Kidney (tissue), 14 donors: ENCODE measurements around the gene KLK15. TPM values are rescaled to one million over a fixed set of nuclear protein-coding genes. Genes with fewer than 3 reads are reported as not detected.

Experiments
- DNase-seq, 5 donors: peaks; one replicate each; pipeline ENCODE4 v3.0.0-alpha.2; 2013 to 2020
- FAIRE-seq: peaks from 2 replicates; lab custom pipeline; 2012; peaks lifted over from hg19 to GRCh38; lab: Jason Lieb, UNC
- H3K27ac ChIP-seq, 2 donors: one replicate each; pipeline ENCODE4 v1.7.0; 2013; ENCODE audit warnings: low read depth in 2 of 2, low read length in 2 of 2, inconsistent platforms in 1 of 2
- H3K27me3 ChIP-seq: one replicate; pipeline ENCODE4 v1.7.1; 2013; ENCODE audit warnings: low read length, inconsistent platforms; ENCODE audit not compliant: control insufficient read depth, insufficient read depth
- H3K36me3 ChIP-seq, 3 donors: one replicate each; pipeline versions ENCODE4 v1.7.0 to v1.7.1; 2013; ENCODE audit warnings: low read length in 3 of 3, control low read depth in 1 of 3, inconsistent platforms in 1 of 3; ENCODE audit not compliant: insufficient read depth in 3 of 3, control insufficient read depth in 2 of 3
- H3K4me1 ChIP-seq, 3 donors: one replicate each; pipeline versions ENCODE4 v1.7.0 to v1.7.1; 2013; ENCODE audit warnings: low read length in 3 of 3, inconsistent platforms in 1 of 3, low read depth in 1 of 3; ENCODE audit not compliant: control insufficient read depth in 2 of 3, insufficient read depth in 2 of 3
- H3K4me3 ChIP-seq, 3 donors: one replicate each; pipeline versions ENCODE4 v1.7.0 to v1.8.1; 2013; ENCODE audit warnings: low read length in 3 of 3, control low read depth in 1 of 3, inconsistent platforms in 1 of 3
- H3K9ac ChIP-seq, 3 donors: one replicate each; pipeline versions ENCODE4 v1.7.0 to v1.7.1; 2013; ENCODE audit warnings: low read length in 3 of 3, control low read depth in 1 of 3, inconsistent platforms in 1 of 3
- H3K9me3 ChIP-seq, 3 donors: one replicate each; pipeline versions ENCODE4 v1.7.0 to v1.7.1; 2013; ENCODE audit warnings: low read length in 3 of 3, control low read depth in 1 of 3, inconsistent platforms in 1 of 3; ENCODE audit not compliant: control insufficient read depth in 2 of 3, insufficient read depth in 1 of 3
- intact Hi-C: fragments of 100-400 bp; cut with DNase I; formaldehyde crosslinking; loops from one replicate; pipeline ENCODE4 v1.11.1; 2022
- polyA plus RNA-seq: library from polyadenylated mRNA; stranded (reverse); fragments of 350-450 nt; fragmentation: Illumina TruSeq; extraction: RNeasy Lipid Tissue Mini Kit (QIAGEN cat#74804); gene quantifications from one replicate; pipeline ENCODE4 v1.2.3, GENCODE V29; 2014; ENCODE audit warnings: low read depth, low replicate concordance; ENCODE audit not compliant: insufficient read depth
- total RNA-seq: library from RNA; stranded (reverse); fragmentation: NEBNext Ultra II Directional; extraction: Animal tissue kit (Norgen Biotek cat#: 25700); gene quantifications from one replicate; pipeline ENCODE4 v1.2.1, GENCODE V29; 2021
- TF ChIP-seq, protein P1 (sequence below): IDR thresholded peaks from 3 replicates; pipeline ENCODE4 v1.5.1; 2012; ENCODE audit warnings: mild to moderate bottlenecking, moderate library complexity, borderline replicate concordance; ENCODE audit not compliant: insufficient read depth; ENCODE audit errors: extremely low read depth
- donor health status: control.
- donor health status: control.
- donor health status: control.
- donor health status: control.
- donor health status: control.
- donor health status: DM: yes; HTN: yes; CAD: no.
- donor health status: Normal renal cell carcinoma (clear cell type).

Gene KLK15
- total and polyA plus RNA-seq, 2 donors from 2014 or later, result 2.7 TPM; not detected in 1

DNA sequence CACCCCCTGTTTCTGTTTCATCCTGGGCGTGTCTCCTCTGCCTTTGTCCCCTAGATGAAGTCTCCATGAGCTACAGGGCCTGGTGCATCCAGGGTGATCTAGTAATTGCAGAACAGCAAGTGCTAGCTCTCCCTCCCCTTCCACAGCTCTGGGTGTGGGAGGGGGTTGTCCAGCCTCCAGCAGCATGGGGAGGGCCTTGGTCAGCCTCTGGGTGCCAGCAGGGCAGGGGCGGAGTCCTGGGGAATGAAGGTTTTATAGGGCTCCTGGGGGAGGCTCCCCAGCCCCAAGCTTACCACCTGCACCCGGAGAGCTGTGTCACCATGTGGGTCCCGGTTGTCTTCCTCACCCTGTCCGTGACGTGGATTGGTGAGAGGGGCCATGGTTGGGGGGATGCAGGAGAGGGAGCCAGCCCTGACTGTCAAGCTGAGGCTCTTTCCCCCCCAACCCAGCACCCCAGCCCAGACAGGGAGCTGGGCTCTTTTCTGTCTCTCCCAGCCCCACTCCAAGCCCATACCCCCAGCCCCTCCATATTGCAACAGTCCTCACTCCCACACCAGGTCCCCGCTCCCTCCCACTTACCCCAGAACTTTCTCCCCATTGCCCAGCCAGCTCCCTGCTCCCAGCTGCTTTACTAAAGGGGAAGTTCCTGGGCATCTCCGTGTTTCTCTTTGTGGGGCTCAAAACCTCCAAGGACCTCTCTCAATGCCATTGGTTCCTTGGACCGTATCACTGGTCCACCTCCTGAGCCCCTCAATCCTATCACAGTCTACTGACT is 21.4 kb upstream of the KLK15 start, which contains the start of gene KLK3:
KLK3 (plus strand) TSS at position 280 of the 775 bp plus-strand sequence; CDS start at position 321, 41 bp downstream.
- Histone ChIP-seq H3K9me3 (no peaks in the 10 kb centered on the region), H3K9ac (no peak within 1 kb of the TSS), H3K27ac (no peak within 1 kb of the TSS), H3K36me3 (no peaks in the 10 kb centered on the region), H3K27me3 (no peaks in the 10 kb centered on the region), H3K4me1 (no peaks in the 10 kb centered on the region), H3K4me3 (no peak within 1 kb of the TSS)
- FAIRE-seq (no peak), DNase-seq (no peak)
- TF ChIP-seq, protein P1, sequence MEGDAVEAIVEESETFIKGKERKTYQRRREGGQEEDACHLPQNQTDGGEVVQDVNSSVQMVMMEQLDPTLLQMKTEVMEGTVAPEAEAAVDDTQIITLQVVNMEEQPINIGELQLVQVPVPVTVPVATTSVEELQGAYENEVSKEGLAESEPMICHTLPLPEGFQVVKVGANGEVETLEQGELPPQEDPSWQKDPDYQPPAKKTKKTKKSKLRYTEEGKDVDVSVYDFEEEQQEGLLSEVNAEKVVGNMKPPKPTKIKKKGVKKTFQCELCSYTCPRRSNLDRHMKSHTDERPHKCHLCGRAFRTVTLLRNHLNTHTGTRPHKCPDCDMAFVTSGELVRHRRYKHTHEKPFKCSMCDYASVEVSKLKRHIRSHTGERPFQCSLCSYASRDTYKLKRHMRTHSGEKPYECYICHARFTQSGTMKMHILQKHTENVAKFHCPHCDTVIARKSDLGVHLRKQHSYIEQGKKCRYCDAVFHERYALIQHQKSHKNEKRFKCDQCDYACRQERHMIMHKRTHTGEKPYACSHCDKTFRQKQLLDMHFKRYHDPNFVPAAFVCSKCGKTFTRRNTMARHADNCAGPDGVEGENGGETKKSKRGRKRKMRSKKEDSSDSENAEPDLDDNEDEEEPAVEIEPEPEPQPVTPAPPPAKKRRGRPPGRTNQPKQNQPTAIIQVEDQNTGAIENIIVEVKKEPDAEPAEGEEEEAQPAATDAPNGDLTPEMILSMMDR, result no peak
- intact Hi-C loops, result no loop called here

DNA sequence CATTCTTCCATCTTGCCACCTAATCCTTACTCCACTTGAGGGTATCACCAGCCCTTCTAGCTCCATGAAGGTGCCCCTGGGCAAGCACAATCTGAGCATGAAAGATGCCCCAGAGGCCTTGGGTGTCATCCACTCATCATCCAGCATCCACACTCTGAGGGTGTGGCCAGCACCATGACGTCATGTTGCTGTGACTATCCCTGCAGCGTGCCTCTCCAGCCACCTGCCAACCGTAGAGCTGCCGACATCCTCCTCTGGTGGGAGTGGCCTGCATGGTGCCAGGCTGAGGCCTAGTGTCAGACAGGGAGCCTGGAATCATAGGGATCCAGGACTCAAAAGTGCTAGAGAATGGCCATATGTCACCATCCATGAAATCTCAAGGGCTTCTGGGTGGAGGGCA is 18.2 kb upstream of the KLK15 start:
- TF ChIP-seq, protein P1, result no peak
- no peak overlapping the region for H3K27ac ChIP-seq
- no peaks in the 10 kb centered on the region for H3K4me1 ChIP-seq
- no peak for DNase-seq
- intact Hi-C loops, result no loop called here
- no peaks in the 10 kb centered on the region for H3K27me3 ChIP-seq
- H3K4me3 ChIP-seq, result no peak overlapping the region
- FAIRE-seq, result no peak
- no peak overlapping the region for H3K9ac ChIP-seq
- H3K9me3 ChIP-seq, result no peaks in the 10 kb centered on the region
- H3K36me3 ChIP-seq, result no peaks in the 10 kb centered on the region

DNA sequence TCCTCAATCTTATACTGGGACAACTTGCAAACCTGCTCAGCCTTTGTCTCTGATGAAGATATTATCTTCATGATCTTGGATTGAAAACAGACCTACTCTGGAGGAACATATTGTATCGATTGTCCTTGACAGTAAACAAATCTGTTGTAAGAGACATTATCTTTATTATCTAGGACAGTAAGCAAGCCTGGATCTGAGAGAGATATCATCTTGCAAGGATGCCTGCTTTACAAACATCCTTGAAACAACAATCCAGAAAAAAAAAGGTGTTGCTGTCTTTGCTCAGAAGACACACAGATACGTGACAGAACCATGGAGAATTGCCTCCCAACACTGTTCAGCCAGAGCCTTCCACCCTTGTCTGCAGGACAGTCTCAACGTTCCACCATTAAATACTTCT is 17.4 kb upstream of the KLK15 start:
- DNase-seq (no peak), FAIRE-seq (no peak)
- Histone ChIP-seq H3K36me3 (no peaks in the 10 kb centered on the region), H3K27ac (no peak overlapping the region), H3K4me3 (no peak overlapping the region), H3K27me3 (no peaks in the 10 kb centered on the region), H3K9ac (no peak overlapping the region), H3K4me1 (no peaks in the 10 kb centered on the region), H3K9me3 (no peaks in the 10 kb centered on the region)
- TF ChIP-seq, protein P1, result no peak
- intact Hi-C loops, result no loop called here
